ENCODE results near the gene KIAA0232.

Gene KIAA0232

DNA sequence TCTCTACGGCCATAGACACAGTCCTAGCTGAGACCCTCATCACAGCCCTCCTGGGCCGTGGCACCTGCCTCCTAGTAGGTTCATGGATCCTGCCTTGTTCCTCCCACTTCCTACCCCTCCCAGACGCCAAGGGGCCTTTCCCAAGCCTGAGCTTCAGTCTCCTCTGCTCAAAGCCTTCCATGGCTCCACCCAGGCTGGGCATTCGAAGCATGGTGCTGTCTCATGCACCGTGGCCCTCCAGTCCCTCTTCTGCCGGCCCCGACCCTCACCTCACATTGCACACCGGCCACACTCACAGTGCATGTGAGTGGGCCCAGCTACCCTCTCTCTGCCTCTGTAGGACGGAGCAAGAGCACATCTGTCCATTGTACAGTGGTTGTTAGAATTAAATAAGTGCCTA, 21.7 kb upstream of the KIAA0232 start:
- TF ChIP-seq CTCF (conservative IDR thresholded peaks at IDR 0.05; ENCODE audit: low read depth, low read length) = no peak
- no peak overlapping the region for H3K9ac ChIP-seq
- no peak overlapping the region for H2AFZ ChIP-seq (ENCODE audit: low read depth)
- no peak overlapping the region for H3K27ac ChIP-seq
- no peak overlapping the region for H3K4me3 ChIP-seq (IDR thresholded peaks at IDR 0.05; ENCODE audit: insufficient read depth, low read depth, low read length)
- peaks cover 24% of the 10 kb centered on the region for H3K4me1 ChIP-seq (ENCODE audit: low read depth, poor library complexity, severe bottlenecking)
- H4K20me1 ChIP-seq (ENCODE audit: insufficient read depth) = no peaks in the 10 kb centered on the region
- no peak overlapping the region for H3K4me2 ChIP-seq
- no peaks in the 10 kb centered on the region for H3K79me2 ChIP-seq (ENCODE audit: insufficient read depth, low read depth)
- H3K36me3 ChIP-seq (ENCODE audit: insufficient read depth) = no peaks in the 10 kb centered on the region
- H3K27me3 ChIP-seq (ENCODE audit: insufficient read depth, low read depth) = no peaks in the 10 kb centered on the region

GRCh38 chr4:6761649-6762615, 20.6 kb upstream of the KIAA0232 start:
- peaks cover 33% of the 10 kb centered on the region for H3K4me1 ChIP-seq (ENCODE audit: low read depth, poor library complexity, severe bottlenecking)
- H3K4me2 ChIP-seq = no peak overlapping the region
- H4K20me1 ChIP-seq (ENCODE audit: insufficient read depth) = no peaks in the 10 kb centered on the region
- TF ChIP-seq CTCF (conservative IDR thresholded peaks at IDR 0.05; ENCODE audit: low read depth, low read length) = no peak
- no peak overlapping the region for H3K27ac ChIP-seq
- H3K4me3 ChIP-seq (IDR thresholded peaks at IDR 0.05; ENCODE audit: insufficient read depth, low read depth, low read length) = no peak overlapping the region
- H3K27me3 ChIP-seq (ENCODE audit: insufficient read depth, low read depth) = no peaks in the 10 kb centered on the region
- no peak overlapping the region for H3K9ac ChIP-seq
- H2AFZ ChIP-seq (ENCODE audit: low read depth) = no peak overlapping the region
- no peaks in the 10 kb centered on the region for H3K79me2 ChIP-seq (ENCODE audit: insufficient read depth, low read depth)
- no peaks in the 10 kb centered on the region for H3K36me3 ChIP-seq (ENCODE audit: insufficient read depth)

- peaks cover 44% of the 10 kb centered on the region for H3K4me1 ChIP-seq (ENCODE audit: low read depth, poor library complexity, severe bottlenecking)
- no peaks in the 10 kb centered on the region for H3K27me3 ChIP-seq (ENCODE audit: insufficient read depth, low read depth)
- no peak for TF ChIP-seq CTCF (conservative IDR thresholded peaks at IDR 0.05; ENCODE audit: low read depth, low read length)
- no peak overlapping the region for H2AFZ ChIP-seq (ENCODE audit: low read depth)
- no peak overlapping the region for H3K4me3 ChIP-seq (IDR thresholded peaks at IDR 0.05; ENCODE audit: insufficient read depth, low read depth, low read length)
- no peaks in the 10 kb centered on the region for H4K20me1 ChIP-seq (ENCODE audit: insufficient read depth)
- H3K27ac ChIP-seq = no peak overlapping the region
- no peak overlapping the region for H3K4me2 ChIP-seq
- H3K9ac ChIP-seq = no peak overlapping the region
- no peaks in the 10 kb centered on the region for H3K79me2 ChIP-seq (ENCODE audit: insufficient read depth, low read depth)
- H3K36me3 ChIP-seq (ENCODE audit: insufficient read depth) = no peaks in the 10 kb centered on the region
Measured at GRCh38 chr4:6763330-6763851, 19.1 kb upstream of the KIAA0232 start.

DNA sequence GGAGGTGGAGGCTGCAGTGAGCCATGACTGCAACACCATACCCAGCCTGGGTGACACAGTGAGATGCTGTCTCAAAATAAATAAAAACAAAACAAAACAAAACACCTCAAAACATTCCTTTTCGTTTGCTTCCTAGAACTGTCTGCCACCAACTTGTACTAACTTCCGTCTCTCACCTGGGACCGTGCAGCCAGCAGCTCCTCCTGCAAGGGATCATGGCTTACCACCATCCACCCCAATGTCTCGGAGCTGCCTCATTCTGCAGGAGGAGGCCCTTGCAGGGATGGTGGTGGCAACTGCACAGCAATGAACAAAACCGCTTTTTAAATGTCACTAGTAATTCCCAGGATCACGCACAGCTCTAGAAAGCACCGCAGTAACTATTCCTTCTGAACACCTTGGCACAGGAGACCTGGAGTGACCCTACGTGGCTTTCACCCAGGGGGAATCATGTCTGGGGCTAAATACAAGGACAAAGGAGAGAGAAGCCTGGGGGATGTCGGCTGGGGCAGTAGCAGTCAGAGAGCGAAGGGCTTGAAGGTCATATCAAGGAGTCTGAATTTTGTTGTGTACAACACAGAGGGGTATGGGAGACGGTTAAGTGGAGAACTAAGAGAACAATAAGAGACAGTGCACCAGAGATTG, 17.4 kb upstream of the KIAA0232 start:
- H3K4me2 ChIP-seq = peak overlapping the region; percentile 47
- H4K20me1 ChIP-seq (ENCODE audit: insufficient read depth) = no peaks in the 10 kb centered on the region
- H3K9ac ChIP-seq = no peak overlapping the region
- peaks cover 61% of the 10 kb centered on the region for H3K4me1 ChIP-seq (ENCODE audit: low read depth, poor library complexity, severe bottlenecking)
- H3K27ac ChIP-seq = peak overlapping the region; percentile 98
- no peak for TF ChIP-seq CTCF (conservative IDR thresholded peaks at IDR 0.05; ENCODE audit: low read depth, low read length)
- no peaks in the 10 kb centered on the region for H3K79me2 ChIP-seq (ENCODE audit: insufficient read depth, low read depth)
- no peak overlapping the region for H2AFZ ChIP-seq (ENCODE audit: low read depth)
- H3K27me3 ChIP-seq (ENCODE audit: insufficient read depth, low read depth) = no peaks in the 10 kb centered on the region
- H3K36me3 ChIP-seq (ENCODE audit: insufficient read depth) = no peaks in the 10 kb centered on the region
- H3K4me3 ChIP-seq (IDR thresholded peaks at IDR 0.05; ENCODE audit: insufficient read depth, low read depth, low read length) = no peak overlapping the region

Data from KMS-11 (cell line).